K562 (cell line): ENCODE data around the gene LYPD5. TPM values are rescaled to one million over a fixed set of nuclear protein-coding genes. Genes with fewer than 3 reads are reported as not detected.

ENCODE experiments used
- CHAMP1 ChIP-seq: fragments of 450-650 bp; IDR thresholded peaks from 2 replicates; pipeline ENCODE4 v1.6.1; 2016; ENCODE audit warnings: mild to moderate bottlenecking
- DACH1 ChIP-seq: fragments of 450-650 bp; IDR thresholded peaks from 2 replicates; pipeline ENCODE4 v1.6.1; 2018; ENCODE audit not compliant: partially characterized antibody
- GATA2 ChIP-seq: sonication (generic); formaldehyde crosslinking; IDR thresholded peaks from 2 replicates; pipeline ENCODE4 v1.4.0; 2020; ENCODE audit warnings: mild to moderate bottlenecking, missing genetic modification reagents
- KDM5B ChIP-seq: fragments of 200-600 bp; sonication (generic); IDR thresholded peaks from 2 replicates; pipeline ENCODE4 v1.6.1; 2012; ENCODE audit warnings: low read depth, mild to moderate bottlenecking, moderate library complexity, low read length, control low read depth, inconsistent platforms; ENCODE audit not compliant: insufficient replicate concordance
- MAZ ChIP-seq, 2 experiments: fragments of 450-650 bp in 1 of 2; sonication (generic) in 1 of 2; formaldehyde crosslinking; IDR thresholded peaks in 1 of 2; conservative IDR thresholded peaks in 1 of 2; 2 replicates each; pipeline versions ENCODE4 v1.4.0 to v1.5.0; 2020; ENCODE audit warnings: mild to moderate bottlenecking in 1 of 2, missing genetic modification reagents in 1 of 2
- MEF2D ChIP-seq: conservative IDR thresholded peaks from 2 replicates; pipeline ENCODE4 v1.6.1; 2016; ENCODE audit warnings: low read depth, missing genetic modification characterization, missing compliant biosample characterization
- MTA3 ChIP-seq: fragments of 450-650 bp; formaldehyde crosslinking; IDR thresholded peaks from 2 replicates; pipeline ENCODE4 v1.6.1; 2017; ENCODE audit warnings: mild to moderate bottlenecking, borderline replicate concordance
- NR2F6 ChIP-seq: fragments of 450-650 bp; formaldehyde crosslinking; IDR thresholded peaks from 2 replicates; pipeline ENCODE4 v1.4.0; 2020; ENCODE audit warnings: mild to moderate bottlenecking
- ZBTB2 ChIP-seq: fragments of 450-650 bp; IDR thresholded peaks from 2 replicates; pipeline ENCODE4 v1.6.1; 2016; ENCODE audit warnings: antibody characterized with exemption
- ZNF175 ChIP-seq: fragments of 200-800 bp; sonication (Bioruptor generic); IDR thresholded peaks from 2 replicates; pipeline ENCODE4 v1.6.1; 2016; ENCODE audit warnings: low read depth, mild to moderate bottlenecking, missing genetic modification characterization, missing compliant biosample characterization
- ZNF445 ChIP-seq: fragments of 250-450 bp; sonication (Bioruptor Pico); IDR thresholded peaks from 2 replicates; pipeline ENCODE4 v1.4.0; 2020; ENCODE audit warnings: low read depth, mild to moderate bottlenecking, moderate library complexity
- ZNF584 ChIP-seq: fragments of 200-800 bp; sonication (Bioruptor generic); IDR thresholded peaks from 2 replicates; pipeline ENCODE4 v1.6.1; 2016; ENCODE audit warnings: low read depth, mild to moderate bottlenecking, missing genetic modification characterization, missing compliant biosample characterization
- polyA plus RNA-seq, 8 experiments: library from polyadenylated mRNA; depleted of rRNA in 4 of 8; stranded (reverse) in 5 of 8; unstranded in 3 of 8; fragments of >200 nt; fragmentation: Nextera tagmentation in 2 of 8; fragmentation: Illumina TruSeq in 1 of 8; extraction: Ambion mirVana in 2 of 8; extraction: Trizol in 1 of 8; gene quantifications; 2 replicates each; pipeline versions ENCODE4 v1.2.1 to v1.2.3, GENCODE V29; 2011 to 2014; ENCODE audit warnings: inconsistent platforms in 1 of 8, missing spikeins in 1 of 8
- total RNA-seq, 7 experiments: library from RNA; depleted of rRNA in 6 of 7; stranded (reverse); fragments of >200 nt in 6 of 7; fragmentation: Illumina TruSeq in 2 of 7; extraction: Trizol in 2 of 7; gene quantifications; 2 replicates each; pipeline versions ENCODE4 v1.2.1 to v1.2.3, GENCODE V29; 2011 to 2021; ENCODE audit warnings: low replicate concordance in 1 of 7

LYPD5 gene
- total and polyA plus RNA-seq, 9 of the 15 experiments (the other 6 are each of a cell fraction or from before 2014, with no cell fraction given): 0.03 to 0.22 (median 0.10) TPM; not detected in 3

- TF ChIP-seq DACH1 (no peak), KDM5B (peak; percentile 3), MAZ (CRISPR knock-in tag; conservative IDR thresholded peaks at IDR 0.05 in 1 of 2, IDR thresholded peaks at IDR 0.05 in 1 of 2) (no peak), NR2F6 (CRISPR knock-in tag) (no peak), GATA2 (CRISPR knock-in tag) (no peak), ZBTB2 (0 out of 2 replicates have a peak, but pooled peaks have one; percentile 11), ZNF445 (CRISPR knock-in tag) (no peak), MEF2D (tag) (no peak; the same call in 1 of the 2 replicates), MTA3 (no peak), ZNF175 (CRISPR knock-in tag) (no peak), ZNF584 (CRISPR knock-in tag) (no peak), CHAMP1 (no peak)
Observed at GRCh38 chr19:43779147-43779819, 23.0 kb downstream of the LYPD5 start (continued).
